ENCODE results near the gene HOXD8. TPM values are rescaled to one million over a fixed set of nuclear protein-coding genes. Genes with fewer than 3 reads are reported as not detected.

HOXD8 gene
- total and polyA plus RNA-seq, 3 donors from 2014 or later, result 36.6 to 41.2 (median 39.8) TPM

GRCh38 chr2:176103742-176104315 is 25.7 kb upstream of the HOXD8 start:
- Histone ChIP-seq H3K4me3 (no peak overlapping the region), H3K27me3 (peaks cover under 1% of the 10 kb centered on the region), H3K36me3 (ENCODE audit: low read depth, missing control alignments) (no peaks in the 10 kb centered on the region), H3K9me3 (no peaks in the 10 kb centered on the region), H3K4me1 (peaks cover 6% of the 10 kb centered on the region), H3K27ac (no peak overlapping the region)
- WGBS, 2 donors, result 26 to 29% methylated on average over 17 of the region's 17 CpGs
- no peak for DNase-seq
- intact Hi-C loops (cut with DNase I; ENCODE audit: low total_unique reads), result no loop called here
- TF ChIP-seq POLR2A (IDR thresholded peaks at IDR 0.05), result no peak
- no peak for TF ChIP-seq CTCF (IDR thresholded peaks at IDR 0.05)

DNA sequence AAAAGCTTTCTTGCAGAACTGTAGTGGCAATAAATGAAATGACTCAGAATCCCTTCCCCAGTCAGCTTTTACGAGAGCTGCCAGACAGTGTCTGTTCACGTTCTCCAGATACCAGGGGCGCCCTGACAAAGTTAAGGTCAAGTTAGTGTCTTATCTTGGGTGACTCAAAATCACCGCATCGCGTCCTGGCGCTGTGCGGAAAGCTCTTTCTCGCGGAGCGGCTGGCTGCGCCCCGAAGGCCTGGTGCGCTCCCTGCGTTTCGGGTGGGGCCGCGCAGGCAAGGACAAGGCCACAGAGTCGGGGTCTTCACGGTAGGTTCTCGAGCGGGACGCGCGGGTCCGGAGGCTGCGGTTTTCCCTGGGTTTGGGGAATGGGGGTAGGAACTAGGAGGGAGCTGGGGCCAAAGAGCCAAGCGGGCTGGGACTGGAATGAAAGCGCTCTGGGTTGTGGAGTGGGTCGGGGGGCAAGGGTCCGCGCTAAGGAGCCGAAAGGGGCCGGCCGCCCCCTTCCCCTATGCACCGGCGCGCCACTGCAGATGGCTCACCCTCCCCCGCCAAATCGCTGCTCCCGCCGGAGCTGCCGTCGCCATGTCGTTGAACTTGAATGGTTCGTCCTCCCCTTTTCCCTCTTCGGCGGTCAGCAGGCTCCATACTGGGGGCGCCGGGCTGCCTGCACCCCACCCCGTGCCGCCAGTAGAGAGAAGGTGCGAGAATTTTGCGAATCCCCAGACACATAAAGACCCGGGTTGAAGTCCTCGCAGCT is 25.0 kb upstream of the HOXD8 start:
- 10 to 19% methylated on average over 29 to 56 of the region's 56 CpGs for WGBS, 2 donors
- Histone ChIP-seq H3K27me3 (no peaks in the 10 kb centered on the region), H3K4me3 (no peak overlapping the region), H3K4me1 (peaks cover 6% of the 10 kb centered on the region), H3K27ac (no peak overlapping the region), H3K36me3 (ENCODE audit: low read depth, missing control alignments) (no peaks in the 10 kb centered on the region), H3K9me3 (no peaks in the 10 kb centered on the region)
- TF ChIP-seq CTCF (IDR thresholded peaks at IDR 0.05) (no peak), POLR2A (IDR thresholded peaks at IDR 0.05) (no peak)
- intact Hi-C loops (cut with DNase I; ENCODE audit: low total_unique reads), result no loop called here
- DNase-seq, result no peak

DNA sequence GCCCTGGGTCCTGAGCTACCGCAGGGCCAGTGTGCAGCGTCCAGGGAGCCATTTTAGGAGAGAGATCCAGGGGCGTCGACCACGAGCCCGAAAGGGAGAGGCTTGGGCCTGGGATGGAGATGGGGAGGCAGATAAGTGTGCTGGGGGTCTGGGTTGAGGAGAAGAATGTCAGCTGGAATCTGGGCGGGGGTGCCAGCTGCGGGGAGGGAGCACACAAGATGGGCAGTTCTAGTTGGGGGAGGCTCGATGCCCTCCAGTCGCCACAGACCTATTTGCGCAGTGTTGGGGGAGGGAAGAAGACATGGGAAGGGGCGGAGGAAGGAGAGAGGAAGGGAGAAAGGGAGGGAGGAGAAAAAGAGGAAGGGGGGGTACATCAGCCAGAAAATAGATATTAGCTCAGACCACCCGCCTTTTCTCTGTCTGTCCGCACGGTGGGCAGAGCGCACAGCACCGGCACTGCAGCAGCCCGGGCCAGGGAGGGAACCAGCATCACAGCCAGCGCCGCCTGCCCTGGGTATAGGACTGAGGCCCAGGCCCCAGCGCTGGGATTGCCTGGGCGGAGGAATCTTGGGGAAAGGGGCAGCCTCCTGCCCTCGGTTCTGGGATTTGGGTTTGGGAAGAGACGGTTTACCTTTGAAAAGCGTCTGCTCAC is 24.3 kb upstream of the HOXD8 start:
- 30 to 32% methylated on average over 22 to 25 of the region's 25 CpGs for WGBS, 2 donors
- H3K9me3 ChIP-seq, result no peaks in the 10 kb centered on the region
- no peak overlapping the region for H3K27ac ChIP-seq
- no peak for TF ChIP-seq POLR2A (IDR thresholded peaks at IDR 0.05)
- TF ChIP-seq CTCF (IDR thresholded peaks at IDR 0.05), result no peak
- intact Hi-C loops (cut with DNase I; ENCODE audit: low total_unique reads), result no loop called here
- DNase-seq, result no peak
- H3K4me3 ChIP-seq, result no peak overlapping the region
- H3K36me3 ChIP-seq (ENCODE audit: low read depth, missing control alignments), result no peaks in the 10 kb centered on the region
- peaks cover 6% of the 10 kb centered on the region for H3K4me1 ChIP-seq
- H3K27me3 ChIP-seq, result no peaks in the 10 kb centered on the region

DNA sequence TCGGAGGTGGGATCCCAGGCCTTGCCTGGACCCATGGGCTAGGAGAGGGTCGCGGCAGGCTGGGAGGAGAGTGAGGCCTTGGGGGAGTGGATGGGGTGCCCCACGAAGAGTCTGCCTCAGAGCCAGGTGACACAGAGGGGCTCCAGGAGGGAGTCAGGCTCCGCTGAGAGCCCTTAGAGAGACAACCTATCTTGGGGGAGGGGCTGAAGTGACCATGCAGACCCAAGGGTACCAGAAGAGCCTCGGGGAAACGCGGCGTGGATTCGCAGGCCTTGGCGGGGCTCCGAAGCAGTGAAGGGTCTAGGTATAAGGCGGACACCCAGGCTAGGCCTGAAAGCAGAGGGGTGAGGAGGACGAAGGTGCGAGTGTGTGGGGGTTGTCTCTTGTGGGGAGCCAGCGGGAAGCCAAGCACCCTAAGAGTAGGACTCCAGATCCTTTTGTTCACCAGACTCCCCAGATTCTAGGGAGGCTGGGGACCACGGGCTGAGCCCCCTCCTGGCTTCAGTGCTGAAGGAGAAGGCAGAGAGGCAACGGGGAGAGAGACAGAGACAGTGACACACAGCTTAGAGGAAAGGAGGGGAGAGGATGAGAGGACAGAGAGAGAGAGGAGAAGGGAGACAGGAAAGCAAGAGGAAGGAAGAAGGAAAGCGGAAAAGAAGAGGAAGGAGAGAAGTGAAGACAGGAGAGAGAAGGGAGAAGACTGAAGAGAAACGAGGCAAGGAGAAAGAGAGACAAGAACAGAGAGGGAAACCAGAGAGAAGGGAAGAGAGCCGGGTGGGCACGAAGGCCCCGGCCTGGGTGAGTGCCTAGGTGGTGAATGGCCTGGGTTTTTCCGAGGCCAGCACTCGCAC is 23.6 kb upstream of the HOXD8 start:
- no peak overlapping the region for H3K27ac ChIP-seq
- 30 to 32% methylated on average over 24 to 25 of the region's 25 CpGs for WGBS, 2 donors
- no peak overlapping the region for H3K4me3 ChIP-seq
- DNase-seq, result no peak
- no peaks in the 10 kb centered on the region for H3K27me3 ChIP-seq
- TF ChIP-seq POLR2A (IDR thresholded peaks at IDR 0.05) (no peak), CTCF (IDR thresholded peaks at IDR 0.05) (no peak)
- H3K36me3 ChIP-seq (ENCODE audit: low read depth, missing control alignments), result no peaks in the 10 kb centered on the region
- no peaks in the 10 kb centered on the region for H3K9me3 ChIP-seq
- intact Hi-C loops (cut with DNase I; ENCODE audit: low total_unique reads), result no loop called here
- peaks cover 6% of the 10 kb centered on the region for H3K4me1 ChIP-seq

Data from testis (tissue), 3 donors.